Right lobe of liver (tissue), 4 donors: ENCODE results near the gene CASP3.

Experiments
- CTCF ChIP-seq, 4 donors: fragments of 200-600 bp in 3 of 4; fragments of 450-650 bp in 1 of 4; IDR thresholded peaks; one replicate each; pipeline versions ENCODE4 v1.5.1 to v1.8.0; 2016 to 2022; ENCODE audit warnings: antibody characterized with exemption in 4 of 4, mild to moderate bottlenecking in 2 of 4
- POLR2A ChIP-seq: fragments of 450-650 bp; IDR thresholded peaks from one replicate; pipeline ENCODE4 v1.6.1; 2017; ENCODE audit warnings: antibody characterized with exemption, mild to moderate bottlenecking
- donor health status: DM: no; HTN: no; CAD: no.
- donor health status: DM: no; HTN: no; CAD: no.
- donor health status: DM: no; HTN: yes; CAD: no.

DNA sequence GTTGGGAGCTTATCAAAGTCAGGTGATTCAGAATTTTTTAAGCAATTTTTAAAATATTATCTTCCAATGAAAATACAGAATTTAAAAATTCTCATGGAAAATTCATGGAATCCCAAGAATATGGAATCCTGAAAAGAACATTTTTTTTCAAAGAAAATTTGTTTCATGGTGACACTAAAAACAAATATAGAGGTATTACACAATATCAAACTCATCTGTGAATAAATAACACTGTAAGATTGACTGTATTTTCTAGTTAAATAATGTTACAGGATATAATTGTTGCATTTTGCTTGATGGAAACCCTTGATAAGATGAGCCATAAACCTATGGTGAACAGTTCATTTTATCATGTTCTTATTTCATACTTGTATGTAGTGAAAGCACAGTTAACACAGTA lies 11.7 kb upstream of the CASP3 start:
- no peak for TF ChIP-seq CTCF (IDR thresholded peaks at IDR 0.05)
- no peak for TF ChIP-seq POLR2A
